GM21528 (cell line): ENCODE data around the gene AVPI1.
"Not testable (repeated sequence)": the region's sequence is repeated elsewhere in the genome, so short reads cannot be mapped to it uniquely, and the experiment has no call there.

Source experiments
- ATAC-seq: cut with Tn5 transposase; IDR thresholded peaks from one replicate; pipeline ENCODE4 v1.9.1; 2021; ENCODE audit warnings: mild to moderate bottlenecking, moderate library complexity; ENCODE audit not compliant: unreplicated experiment, low FRiP score

AVPI1 gene

GRCh38 chr10:97713339-97713825 is 26.3 kb upstream of the AVPI1 start, which contains the start of gene MARVELD1:
MARVELD1 (plus strand) TSS chr10:97713730; CDS start chr10:97713877, 147 bp downstream.
- no peak for ATAC-seq

- no peak for ATAC-seq
Observed at GRCh38 chr10:97711640-97712572, 24.9 kb upstream of the AVPI1 start.

- ATAC-seq: no peak
Observed at GRCh38 chr10:97708976-97709946, 22.2 kb upstream of the AVPI1 start.

GRCh38 chr10:97708167-97708566 is 21.1 kb upstream of the AVPI1 start:
- no peak for ATAC-seq

GRCh38 chr10:97707134-97707861 is 20.3 kb upstream of the AVPI1 start:
- ATAC-seq: no peak

GRCh38 chr10:97705006-97705670 is 18.1 kb upstream of the AVPI1 start:
- ATAC-seq: no peak

- ATAC-seq: no peak
Observed at GRCh38 chr10:97704341-97704740, 17.3 kb upstream of the AVPI1 start.

- no peak for ATAC-seq
Observed at GRCh38 chr10:97703398-97704067, 16.5 kb upstream of the AVPI1 start.

- ATAC-seq: no peak
Observed at GRCh38 chr10:97701438-97702069, 14.5 kb upstream of the AVPI1 start.

GRCh38 chr10:97698072-97698655 is 11.1 kb upstream of the AVPI1 start:
- ATAC-seq: not testable (repeated sequence)

GRCh38 chr10:97690133-97690532 is 3.1 kb upstream of the AVPI1 start:
- no peak for ATAC-seq

GRCh38 chr10:97689559-97690020 is 2.5 kb upstream of the AVPI1 start:
- ATAC-seq: no peak

GRCh38 chr10:97687785-97688781 is 1.0 kb upstream of the AVPI1 start:
- no peak for ATAC-seq

GRCh38 chr10:97686301-97686961 is 610 bp downstream of the AVPI1 start:
- peak; percentile 15 for ATAC-seq

- no peak for ATAC-seq
Observed at GRCh38 chr10:97685395-97685958, 1.6 kb downstream of the AVPI1 start.

GRCh38 chr10:97684866-97685394 is 2.1 kb downstream of the AVPI1 start:
- no peak for ATAC-seq
